Measurements from ENCODE around the gene TEX54. TPM values are rescaled to one million over a fixed set of nuclear protein-coding genes. Genes with fewer than 3 reads are reported as not detected.
"Not testable (repeated sequence)": the region's sequence is repeated elsewhere in the genome, so short reads cannot be mapped to it uniquely, and the experiment has no call there.

Gene TEX54
- polyA plus RNA-seq, 1 donor (not counting 4 experiments of a cell fraction or from before 2014, with no cell fraction given) = not detected

DNA sequence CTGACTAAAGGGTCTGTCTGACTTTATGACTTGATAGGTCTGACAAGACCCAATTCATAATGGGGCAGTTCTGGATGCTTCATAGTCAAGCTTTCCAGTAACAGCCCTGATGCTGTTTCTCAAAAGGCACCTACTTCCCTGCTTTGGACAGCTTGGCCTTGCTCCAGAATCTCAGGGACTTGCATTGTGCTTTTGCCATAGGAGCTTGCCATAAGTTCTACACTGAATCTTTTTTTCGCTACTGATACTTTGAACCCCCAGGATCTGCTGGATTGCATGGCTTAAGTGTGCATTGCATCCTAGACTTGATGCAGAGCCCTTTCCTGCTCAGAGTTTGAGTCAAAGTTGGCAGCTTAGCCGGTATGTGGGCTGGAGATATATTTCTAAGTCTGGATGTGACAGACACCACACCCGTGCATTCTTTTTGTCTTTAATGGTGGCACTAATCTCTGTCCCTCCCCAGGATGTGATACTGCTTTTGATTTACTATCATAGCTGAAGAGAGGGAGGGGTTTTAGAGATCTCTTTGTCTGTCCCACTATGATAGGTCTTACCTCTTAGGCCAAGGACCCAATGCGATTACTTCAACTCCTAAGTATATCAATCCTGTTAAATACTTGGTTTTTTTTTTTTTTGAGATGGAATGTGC is 31.2 kb upstream of the TEX54 start:
- H3K9ac ChIP-seq (ENCODE audit: control insufficient read depth, extremely low read depth, insufficient read depth, low read length) = no peak overlapping the region
- no peak overlapping the region for H3K4me3 ChIP-seq (ENCODE audit: control insufficient read depth in 2 of 3, extremely low read depth in 1 of 3, insufficient read depth in 2 of 3, low read depth in 1 of 3, low read length in 3 of 3)
- peaks cover 7% of the 10 kb centered on the region for H3K79me2 ChIP-seq (ENCODE audit: control insufficient read depth, insufficient read depth, low read length)
- H3K4me2 ChIP-seq (ENCODE audit: control insufficient read depth, extremely low read depth, insufficient read depth, low read depth, low read length) = no peak overlapping the region
- H4K20me1 ChIP-seq (ENCODE audit: control insufficient read depth, extremely low read depth, insufficient read depth, low read length) = no peaks in the 10 kb centered on the region
- H2AFZ ChIP-seq (ENCODE audit: control insufficient read depth, low read length) = no peak overlapping the region
- H3K36me3 ChIP-seq (ENCODE audit: control insufficient read depth in 2 of 2, extremely low read depth in 1 of 2, insufficient read depth in 2 of 2, low read length in 2 of 2) = no peaks in the 10 kb centered on the region
- no peak for DNase-seq (ENCODE audit: low read depth, low spot score)
- dilution Hi-C loops (cut with MboI; ENCODE audit: extremely low pct_ligation_motif_present, low sequenced_read_pairs) = no loop called here
- H3K9me3 ChIP-seq (ENCODE audit: control insufficient read depth, low read depth, low read length) = no peaks in the 10 kb centered on the region
- TF ChIP-seq EZH2 (IDR thresholded peaks at IDR 0.05; ENCODE audit: low read length) = no peak
- TF ChIP-seq, protein P1, sequence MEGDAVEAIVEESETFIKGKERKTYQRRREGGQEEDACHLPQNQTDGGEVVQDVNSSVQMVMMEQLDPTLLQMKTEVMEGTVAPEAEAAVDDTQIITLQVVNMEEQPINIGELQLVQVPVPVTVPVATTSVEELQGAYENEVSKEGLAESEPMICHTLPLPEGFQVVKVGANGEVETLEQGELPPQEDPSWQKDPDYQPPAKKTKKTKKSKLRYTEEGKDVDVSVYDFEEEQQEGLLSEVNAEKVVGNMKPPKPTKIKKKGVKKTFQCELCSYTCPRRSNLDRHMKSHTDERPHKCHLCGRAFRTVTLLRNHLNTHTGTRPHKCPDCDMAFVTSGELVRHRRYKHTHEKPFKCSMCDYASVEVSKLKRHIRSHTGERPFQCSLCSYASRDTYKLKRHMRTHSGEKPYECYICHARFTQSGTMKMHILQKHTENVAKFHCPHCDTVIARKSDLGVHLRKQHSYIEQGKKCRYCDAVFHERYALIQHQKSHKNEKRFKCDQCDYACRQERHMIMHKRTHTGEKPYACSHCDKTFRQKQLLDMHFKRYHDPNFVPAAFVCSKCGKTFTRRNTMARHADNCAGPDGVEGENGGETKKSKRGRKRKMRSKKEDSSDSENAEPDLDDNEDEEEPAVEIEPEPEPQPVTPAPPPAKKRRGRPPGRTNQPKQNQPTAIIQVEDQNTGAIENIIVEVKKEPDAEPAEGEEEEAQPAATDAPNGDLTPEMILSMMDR (optimal IDR thresholded peaks at IDR 0.05 in 1 of 3, IDR thresholded peaks at IDR 0.05 in 1 of 3, conservative IDR thresholded peaks at IDR 0.05 in 1 of 3; ENCODE audit: extremely low read depth in 1 of 3, insufficient read depth in 2 of 3, low read length in 3 of 3) = no peak
- no peaks in the 10 kb centered on the region for H3K9me1 ChIP-seq (ENCODE audit: control insufficient read depth, extremely low read depth, insufficient read depth, low read length)
- H3K27ac ChIP-seq (ENCODE audit: control insufficient read depth, insufficient read depth, low read length) = no peak overlapping the region
- no peak for FAIRE-seq
- peaks cover 8% of the 10 kb centered on the region for H3K4me1 ChIP-seq (ENCODE audit: control insufficient read depth, extremely low read depth, insufficient read depth, low read length)
- no peaks in the 10 kb centered on the region for H3K27me3 ChIP-seq (ENCODE audit: control insufficient read depth, extremely low read depth, insufficient read depth, low read length)

DNA sequence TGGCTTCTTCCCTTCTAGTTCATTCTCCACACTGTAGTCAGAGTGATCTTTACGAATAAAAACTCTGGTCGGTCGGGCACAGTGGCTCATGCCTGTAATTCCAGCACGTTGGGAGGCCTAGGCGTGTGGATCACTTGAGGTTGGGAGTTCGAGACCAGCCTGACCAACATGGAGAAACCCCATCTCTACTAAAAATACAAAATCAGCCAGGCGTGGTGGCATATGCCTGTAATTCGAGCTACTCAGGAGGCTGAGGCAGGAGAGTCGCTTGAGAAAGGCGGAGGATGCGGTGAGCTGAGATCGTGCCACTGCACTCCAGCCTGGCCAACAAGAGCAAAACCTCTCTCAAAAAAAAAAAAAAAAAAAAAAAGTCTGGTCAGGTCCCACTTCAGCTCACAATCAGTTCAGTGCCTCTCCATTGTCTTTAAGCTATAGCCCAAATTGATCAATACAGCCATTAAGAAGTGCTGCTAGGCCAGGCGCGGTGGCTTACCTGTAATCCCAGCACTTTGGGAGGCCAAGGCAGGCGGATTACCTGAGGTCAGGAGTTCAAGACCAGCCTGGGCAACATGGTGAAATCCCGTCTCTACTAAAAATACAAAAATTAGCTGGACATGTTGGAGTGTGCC is 29.0 kb upstream of the TEX54 start:
- H3K4me2 ChIP-seq (ENCODE audit: control insufficient read depth, extremely low read depth, insufficient read depth, low read depth, low read length); H3K36me3 ChIP-seq (ENCODE audit: control insufficient read depth in 2 of 2, extremely low read depth in 1 of 2, insufficient read depth in 2 of 2, low read length in 2 of 2); H3K4me3 ChIP-seq (ENCODE audit: control insufficient read depth in 2 of 3, extremely low read depth in 1 of 3, insufficient read depth in 2 of 3, low read depth in 1 of 3, low read length in 3 of 3); FAIRE-seq; H3K27ac ChIP-seq (ENCODE audit: control insufficient read depth, insufficient read depth, low read length); H3K9me3 ChIP-seq (ENCODE audit: control insufficient read depth, low read depth, low read length); H3K9ac ChIP-seq (ENCODE audit: control insufficient read depth, extremely low read depth, insufficient read depth, low read length); H2AFZ ChIP-seq (ENCODE audit: control insufficient read depth, low read length); DNase-seq (ENCODE audit: low read depth, low spot score); H4K20me1 ChIP-seq (ENCODE audit: control insufficient read depth, extremely low read depth, insufficient read depth, low read length); H3K9me1 ChIP-seq (ENCODE audit: control insufficient read depth, extremely low read depth, insufficient read depth, low read length); dilution Hi-C loops (cut with MboI; ENCODE audit: extremely low pct_ligation_motif_present, low sequenced_read_pairs); H3K27me3 ChIP-seq (ENCODE audit: control insufficient read depth, extremely low read depth, insufficient read depth, low read length): not testable (repeated sequence)
- H3K79me2 ChIP-seq (ENCODE audit: control insufficient read depth, insufficient read depth, low read length) = peaks cover 12% of the 10 kb centered on the region
- H3K4me1 ChIP-seq (ENCODE audit: control insufficient read depth, extremely low read depth, insufficient read depth, low read length) = peaks cover 25% of the 10 kb centered on the region
